HG02759 (cell line): ENCODE results near the gene FAM20A.

Experiments
- ATAC-seq: cut with Tn5 transposase; IDR thresholded peaks from one replicate; pipeline ENCODE4 v1.9.1; 2021; ENCODE audit warnings: mild to moderate bottlenecking, moderate library complexity; ENCODE audit not compliant: unreplicated experiment

The FAM20A gene

DNA sequence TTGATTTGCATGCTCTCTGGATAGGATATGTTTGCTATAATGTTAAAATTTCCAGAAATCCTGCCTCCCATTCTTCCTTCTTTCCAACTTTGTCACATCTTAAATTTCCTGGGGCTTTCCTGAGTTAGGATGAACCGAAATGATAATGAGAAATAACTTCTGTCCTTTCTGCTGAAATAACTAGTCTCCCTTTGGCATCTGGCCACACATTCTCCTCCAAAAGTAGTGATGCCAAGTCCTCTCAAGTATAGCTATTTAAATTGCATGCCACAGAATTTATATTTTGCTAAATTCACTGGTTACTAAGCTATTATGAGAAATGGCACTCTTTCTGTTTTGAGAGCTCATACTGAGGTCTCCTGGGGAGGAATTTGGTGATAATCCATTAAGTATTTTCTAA lies 30.6 kb downstream of the FAM20A start:
- no peak for ATAC-seq

DNA sequence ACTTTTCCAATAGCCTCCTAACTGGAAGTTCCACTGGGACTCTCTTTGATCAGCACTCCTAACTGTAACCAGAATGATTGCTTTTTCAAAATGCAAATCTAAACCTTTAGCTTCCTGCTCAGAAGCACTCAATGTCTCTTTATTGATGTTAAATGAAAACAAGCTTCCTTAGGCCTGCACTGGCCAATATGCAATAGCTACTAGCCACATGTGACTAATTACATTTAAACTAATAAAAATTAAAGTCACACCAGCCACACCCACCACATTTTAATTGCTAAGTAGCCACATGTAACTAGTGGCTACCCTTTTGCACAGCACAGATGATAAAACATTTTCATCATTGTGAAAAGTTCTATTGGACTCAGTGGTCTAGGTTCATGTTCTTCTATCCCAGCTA lies 31.8 kb downstream of the FAM20A start:
- no peak for ATAC-seq

DNA sequence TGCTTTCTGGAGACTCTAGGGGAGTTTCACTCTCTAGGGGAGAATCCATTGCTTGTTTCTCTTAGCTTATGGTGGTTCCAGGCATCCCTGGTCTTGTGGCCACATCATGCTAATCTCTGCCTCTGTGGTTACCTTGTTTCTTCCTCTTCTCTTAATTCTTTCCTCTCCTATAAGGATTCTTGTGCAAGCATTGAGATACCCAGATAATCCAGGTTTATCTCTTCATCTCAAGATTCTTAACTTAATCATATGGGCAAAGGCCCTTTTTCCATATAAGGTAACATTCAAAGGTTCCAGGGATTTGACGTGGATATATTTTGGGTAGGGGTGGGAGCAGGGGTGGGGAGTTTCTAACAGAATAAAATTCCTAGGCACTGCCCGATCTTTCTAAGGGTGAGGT lies 32.6 kb downstream of the FAM20A start:
- ATAC-seq: no peak

DNA sequence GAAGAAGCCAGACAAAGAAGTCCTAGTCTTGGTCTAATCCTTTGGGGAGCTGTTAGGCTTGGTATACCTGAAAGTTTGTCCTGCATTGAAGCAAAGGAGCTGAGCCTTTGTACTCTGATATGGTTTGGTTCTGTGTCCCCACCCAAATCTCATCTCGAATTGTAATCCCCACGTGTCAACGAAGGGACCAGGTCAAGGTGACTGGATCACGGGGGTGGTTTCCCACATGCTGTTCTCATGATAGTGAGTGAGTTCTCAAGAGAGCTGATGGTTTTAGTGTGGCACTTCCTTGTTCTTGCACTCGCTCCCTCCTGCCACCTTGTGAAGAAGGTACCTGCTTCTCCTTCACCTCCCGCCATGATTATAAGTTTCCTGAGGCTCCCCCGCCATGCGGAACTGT lies 33.6 kb downstream of the FAM20A start:
- ATAC-seq: no peak

DNA sequence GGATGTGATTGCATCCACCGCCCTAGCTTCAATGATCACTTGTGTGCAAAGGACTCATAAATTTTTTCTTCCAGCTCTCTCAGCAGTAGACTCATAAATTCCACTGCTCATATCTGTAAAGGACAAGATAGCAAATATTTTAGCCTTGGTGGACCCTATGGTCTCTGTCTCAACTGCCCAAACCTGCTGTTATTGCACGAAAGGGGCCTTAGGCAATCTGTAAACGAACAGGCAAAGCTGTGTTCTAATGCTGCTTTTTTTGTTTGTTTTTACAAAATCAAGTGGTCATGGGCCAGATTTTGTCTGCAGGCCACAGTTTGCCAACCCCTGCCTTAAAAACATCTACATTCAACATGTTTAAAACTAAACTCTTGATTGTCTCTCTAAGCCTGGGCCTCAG lies 34.1 kb downstream of the FAM20A start:
- no peak for ATAC-seq

DNA sequence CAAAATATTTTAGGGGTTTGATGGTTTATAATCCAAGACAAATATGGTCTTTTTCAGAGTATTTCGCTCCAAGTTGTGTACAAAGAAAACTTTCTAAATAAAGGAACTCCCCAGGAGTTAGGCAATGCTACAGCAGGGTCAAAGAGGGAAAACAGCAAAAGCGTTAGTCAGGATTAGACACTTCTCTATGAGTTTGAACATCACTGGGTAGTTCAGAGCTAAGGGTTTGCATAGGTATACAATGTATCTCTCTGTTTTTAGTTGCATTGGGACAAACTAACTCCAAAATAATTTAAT lies 34.8 kb downstream of the FAM20A start:
- ATAC-seq: no peak

DNA sequence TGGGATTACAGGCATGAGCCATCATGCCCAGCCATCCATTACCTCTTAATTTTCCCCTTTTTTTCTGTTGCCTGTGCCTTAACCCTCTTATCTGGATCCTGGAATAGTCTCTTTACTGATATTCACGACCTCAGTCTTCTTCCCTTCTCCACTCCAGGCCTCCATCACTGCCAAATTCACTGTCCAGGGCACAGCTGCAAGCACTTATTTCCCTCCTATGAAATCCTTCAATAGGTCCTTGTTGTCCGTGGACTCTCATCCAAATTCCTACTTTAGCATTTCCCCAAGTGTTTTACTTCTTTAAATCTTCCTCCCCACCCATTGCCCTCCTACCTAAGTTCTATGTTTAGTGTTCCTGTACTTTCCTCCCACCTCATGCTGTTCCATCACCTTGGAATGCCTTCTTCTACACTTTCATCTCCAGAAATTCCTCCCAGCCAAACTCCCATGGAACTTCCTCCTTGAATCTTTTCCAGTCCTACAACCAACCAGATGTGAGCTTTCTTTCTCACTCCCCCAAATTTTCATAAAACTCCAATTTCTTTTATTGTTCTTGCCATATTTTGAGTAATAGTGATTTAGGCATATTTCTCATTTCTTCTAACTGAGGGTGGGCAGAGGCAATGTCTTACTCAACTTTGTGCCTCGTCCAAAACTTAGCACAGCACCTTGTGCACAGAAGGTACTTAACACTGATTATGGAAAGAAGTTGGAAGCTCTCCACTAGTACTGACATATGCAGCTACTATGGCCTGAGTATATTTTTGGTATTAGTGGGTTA lies 35.3 kb downstream of the FAM20A start:
- ATAC-seq: no peak

DNA sequence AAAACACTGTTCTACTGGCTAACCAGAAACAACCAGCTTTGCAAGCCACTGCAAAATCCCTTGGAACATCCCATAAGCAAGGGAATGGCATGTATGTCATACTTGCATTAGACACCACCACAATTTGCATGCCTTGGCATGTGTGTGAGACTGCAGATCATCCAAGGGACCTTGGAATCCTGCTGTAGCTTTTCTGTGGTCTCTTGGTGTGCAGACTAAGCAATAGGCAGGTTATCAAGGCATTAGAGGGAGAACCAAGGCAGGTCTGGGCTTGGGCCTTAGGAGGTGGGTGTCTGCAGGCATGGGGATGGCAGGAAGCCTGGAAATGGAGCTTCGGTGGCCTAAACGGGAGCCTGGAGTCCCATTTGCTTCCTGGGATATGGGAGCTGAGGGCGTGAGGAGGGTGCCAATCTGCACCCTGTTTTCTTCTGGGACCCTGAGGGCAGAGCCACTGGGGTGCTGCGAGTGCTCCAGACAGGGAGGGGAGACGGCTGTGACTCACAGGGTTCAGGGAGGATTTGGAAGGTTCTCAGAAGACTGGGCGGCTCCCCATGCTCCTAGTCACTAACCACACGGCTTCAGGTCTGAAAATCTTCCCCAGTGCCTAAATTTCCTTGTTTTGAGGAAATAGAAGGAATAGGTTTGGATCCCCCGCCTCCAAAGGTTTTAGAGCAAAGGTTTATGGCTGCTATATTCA lies 36.6 kb downstream of the FAM20A start:
- ATAC-seq: no peak

DNA sequence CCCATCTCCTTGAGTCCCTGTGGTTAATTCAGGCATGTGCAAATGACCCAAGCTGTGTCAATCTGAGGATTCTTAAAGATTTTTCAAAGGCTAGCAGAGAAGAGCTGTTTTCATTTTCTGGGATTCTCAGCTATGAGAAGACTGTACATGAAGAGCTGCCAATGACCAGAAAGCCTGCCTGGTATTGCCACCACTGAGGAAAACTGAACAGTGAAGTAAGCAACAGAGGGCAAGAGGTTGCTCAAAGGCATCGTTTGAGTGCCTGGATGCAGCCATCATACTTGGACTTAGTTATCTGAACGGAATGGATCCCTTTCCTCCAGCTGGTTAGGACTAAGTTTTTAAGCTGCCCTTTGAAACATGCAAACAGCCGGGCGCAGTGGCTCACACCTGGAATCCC lies 38.4 kb downstream of the FAM20A start:
- no peak for ATAC-seq

DNA sequence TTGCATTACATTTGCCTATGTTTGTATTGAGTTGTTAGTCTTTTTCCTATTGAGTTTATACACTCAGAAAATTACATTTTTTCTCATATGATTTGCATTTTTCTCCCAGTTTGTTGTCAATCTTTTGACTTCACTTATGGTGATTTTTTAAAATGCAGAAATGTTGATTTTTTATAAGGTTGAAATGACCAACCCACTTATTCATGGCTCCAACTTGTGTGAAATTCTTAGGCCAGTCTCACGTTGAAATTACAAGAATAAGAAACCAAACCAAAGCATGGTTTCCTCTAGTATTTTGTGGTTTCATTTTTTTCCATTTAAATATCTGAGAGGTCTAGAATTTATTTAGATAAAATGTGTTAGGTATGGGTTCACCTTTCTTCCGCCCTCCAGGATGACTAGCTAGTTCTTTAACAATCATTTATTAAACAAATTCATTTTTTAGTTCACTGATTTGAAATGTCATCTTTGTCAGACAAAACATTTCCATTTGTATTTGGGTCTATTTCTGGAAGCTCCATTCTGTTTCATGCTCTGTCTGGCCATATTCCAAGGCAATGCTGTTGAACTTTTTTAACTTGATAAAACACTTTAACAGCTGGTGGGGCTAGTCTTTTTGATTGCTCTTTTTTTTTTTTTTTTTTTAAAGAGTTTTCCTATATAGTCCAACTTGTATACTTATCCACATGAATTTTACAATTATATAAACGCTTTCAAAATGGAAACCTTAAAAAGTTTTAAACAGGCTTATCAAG lies 40.0 kb downstream of the FAM20A start:
- no peak for ATAC-seq

DNA sequence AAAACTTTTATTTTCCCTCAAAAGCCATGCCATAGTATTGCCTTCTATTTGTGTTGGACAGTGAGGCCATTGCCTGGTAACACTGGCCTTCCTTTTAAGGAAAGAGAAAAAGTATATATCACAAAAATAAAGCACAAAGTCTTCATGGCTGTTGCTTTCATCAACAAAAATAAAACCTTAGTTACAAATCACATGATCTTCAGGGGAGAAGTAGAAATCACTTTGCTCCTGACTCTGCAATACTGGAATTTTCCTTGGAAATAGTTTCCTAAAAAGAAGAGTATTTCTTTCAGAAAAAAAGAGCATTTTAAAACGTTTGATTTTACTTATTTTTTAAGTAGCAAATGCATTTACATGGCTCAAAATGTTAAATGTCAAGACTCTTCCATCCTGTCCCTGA lies 41.9 kb downstream of the FAM20A start:
- ATAC-seq: no peak

DNA sequence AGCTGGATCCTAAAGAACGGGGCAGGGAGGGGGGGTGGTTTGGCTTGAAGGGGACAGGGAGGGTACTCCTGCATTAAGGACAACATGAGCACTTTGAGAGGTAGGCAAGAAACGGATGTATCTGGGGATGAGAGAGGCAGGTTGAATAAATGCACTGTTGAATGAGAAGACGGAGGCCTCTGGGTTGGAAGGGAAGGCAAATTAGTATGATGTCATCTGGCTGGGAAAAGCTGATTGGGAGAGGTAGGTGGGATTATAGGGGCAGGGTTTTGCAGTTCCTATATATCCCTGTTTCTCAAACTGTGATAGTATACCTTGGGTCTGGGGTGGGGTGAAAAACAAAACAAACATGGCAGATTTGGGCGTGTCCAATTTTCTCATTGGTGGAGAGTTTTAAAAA lies 44.6 kb downstream of the FAM20A start:
- ATAC-seq: no peak

DNA sequence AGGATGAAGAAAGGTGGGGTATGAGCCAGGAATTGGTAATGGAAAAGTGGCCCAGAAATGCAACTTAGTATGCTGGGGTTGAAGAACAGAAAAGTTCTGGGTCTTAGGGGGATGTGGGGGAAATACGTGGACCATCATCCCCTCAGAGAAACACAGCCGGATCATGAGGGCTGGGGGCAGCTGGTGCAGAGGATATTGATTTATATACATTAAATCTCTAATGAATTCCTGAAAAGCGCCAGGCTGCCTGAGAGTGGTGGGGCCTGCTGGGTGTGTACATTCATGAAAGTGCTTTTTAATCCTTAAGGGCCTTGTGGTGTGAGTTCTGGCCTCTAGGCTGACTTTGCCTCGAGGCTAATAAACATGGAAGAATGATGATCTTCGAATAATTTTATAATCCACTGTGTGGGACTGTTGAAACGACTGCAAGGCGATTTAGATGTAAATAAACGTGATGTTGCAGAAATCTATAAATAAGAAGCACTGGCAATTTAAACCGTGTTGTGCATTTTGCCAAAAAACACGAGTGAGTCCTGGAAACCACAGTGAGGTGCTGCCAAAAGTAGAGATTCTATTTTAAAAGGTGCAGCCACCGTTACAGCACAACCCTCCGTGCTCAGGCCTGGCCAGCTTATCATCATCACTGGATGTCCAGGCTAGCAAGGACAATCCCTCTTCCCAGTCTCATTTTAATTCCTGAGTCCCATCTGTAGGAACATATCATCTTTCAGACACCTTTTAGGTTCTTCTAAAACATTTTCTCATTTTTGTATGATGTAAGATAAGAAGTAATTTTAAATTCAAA lies 56.9 kb downstream of the FAM20A start:
- ATAC-seq: no peak

DNA sequence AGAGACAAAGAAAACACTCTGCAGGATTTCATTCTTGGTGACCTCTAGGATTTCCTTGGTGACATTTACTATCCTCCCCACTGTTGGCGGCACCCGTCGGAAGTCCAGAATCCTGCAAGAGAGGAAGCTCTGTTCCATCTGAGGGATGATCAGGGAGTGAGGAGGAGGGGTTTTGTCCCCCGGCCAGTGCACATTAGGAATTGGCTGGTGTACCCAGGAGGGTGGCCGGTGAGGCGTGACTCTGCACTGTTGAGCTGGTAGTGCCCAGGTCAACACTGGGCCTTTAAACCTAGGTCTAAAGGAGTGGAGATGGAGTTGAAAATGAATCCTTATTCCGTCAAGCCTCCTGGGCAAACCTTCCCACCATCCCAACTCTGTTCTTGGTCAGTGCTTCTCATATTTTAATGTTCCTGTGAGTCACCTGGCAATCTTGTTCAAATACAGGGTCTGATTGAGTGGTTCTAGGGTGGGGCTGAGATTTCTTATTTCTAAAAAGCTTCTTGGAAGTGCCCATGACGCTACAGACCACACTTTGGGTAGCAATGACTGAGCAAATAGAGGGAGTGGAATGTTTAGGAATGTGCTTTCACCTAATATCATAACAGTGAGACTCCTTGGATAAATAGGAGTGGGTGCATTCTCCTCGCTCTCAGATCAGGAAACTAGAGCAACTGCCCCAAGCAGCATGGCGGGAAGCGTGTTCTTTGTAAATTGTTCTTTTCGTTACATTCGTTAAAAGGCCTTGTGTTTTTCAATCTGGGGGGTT lies 58.3 kb downstream of the FAM20A start:
- no peak for ATAC-seq

DNA sequence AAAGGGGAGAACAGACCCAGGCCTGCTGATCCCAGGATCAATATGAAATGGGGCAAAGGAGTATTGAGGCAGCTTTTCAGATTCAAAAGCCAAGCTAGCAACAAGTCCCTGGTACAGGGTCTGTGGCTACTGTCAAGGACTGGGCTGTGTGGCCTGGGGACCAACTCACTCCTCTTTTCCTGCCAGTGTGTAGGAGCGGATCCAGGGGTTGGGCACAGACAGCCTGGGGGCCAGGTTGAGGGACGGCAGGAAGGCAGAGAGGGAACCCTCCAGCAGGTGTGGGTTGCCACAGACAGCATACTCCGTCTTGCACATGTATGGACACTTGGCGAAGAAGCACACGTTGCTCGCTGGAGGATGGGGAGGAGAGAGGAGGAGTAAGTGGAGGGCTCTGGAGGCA lies 59.4 kb downstream of the FAM20A start:
- ATAC-seq: no peak

DNA sequence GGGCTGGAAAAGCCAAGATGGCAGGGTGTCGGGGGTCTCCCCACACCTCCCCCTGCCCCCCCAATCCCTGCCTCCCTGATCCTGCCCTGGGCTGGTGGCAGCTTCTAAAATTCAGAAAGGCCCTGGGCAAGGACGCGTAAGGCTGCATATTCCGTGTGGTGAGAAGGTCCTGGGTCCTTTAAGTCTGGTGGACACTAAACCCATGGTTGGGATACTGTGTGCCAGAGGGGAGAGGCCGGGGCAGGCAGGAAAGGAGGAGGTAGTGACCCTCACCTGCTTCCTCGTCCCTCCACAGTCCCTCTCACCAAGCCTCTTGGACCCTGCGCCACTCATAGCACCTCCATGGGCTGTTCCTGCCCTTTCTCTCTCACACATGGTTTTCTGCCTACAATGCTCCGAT lies 60.2 kb downstream of the FAM20A start:
- no peak for ATAC-seq

DNA sequence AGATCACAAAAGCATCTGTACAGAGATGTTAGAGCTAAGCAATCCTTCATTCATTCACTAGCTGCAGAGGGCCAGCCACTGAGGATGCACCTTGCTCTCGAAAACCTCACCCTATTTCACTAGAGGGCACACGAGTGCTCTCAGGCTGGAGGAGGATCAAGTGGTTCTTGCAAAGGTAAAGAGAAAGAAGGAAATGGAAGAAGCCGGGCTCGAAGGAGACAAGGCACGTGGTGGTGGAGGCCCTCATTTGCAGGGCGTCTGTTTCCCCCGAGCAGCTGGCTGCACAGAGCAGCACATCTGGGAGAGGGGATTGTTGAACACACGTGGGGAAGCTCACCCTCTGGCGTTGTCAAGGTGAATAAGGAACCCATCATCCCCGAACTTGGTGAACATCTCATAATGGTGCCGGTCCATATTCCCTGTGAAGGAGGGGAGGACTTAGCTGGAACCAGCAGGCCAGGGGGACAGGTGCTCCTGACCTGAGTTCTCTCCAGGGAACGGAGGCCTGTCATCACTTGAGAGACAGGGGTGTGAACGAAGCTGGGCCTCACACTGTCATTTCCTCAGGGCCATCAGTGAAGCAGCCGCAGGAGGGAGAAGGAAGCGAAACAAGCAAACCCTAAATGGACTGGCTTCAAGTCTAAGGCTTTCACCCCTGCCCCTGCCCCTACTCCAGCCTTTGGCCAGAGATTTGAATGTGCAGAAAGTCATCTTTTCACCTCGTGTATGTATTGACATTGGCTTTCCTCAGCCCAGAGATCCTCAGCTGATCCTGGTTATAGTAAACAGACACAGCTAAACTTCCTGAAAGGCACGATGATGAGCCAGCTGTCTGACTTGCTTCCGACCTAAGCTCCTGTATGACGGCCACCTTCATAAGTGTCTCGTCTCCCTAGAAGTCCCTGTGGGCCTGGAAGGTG lies 61.4 kb downstream of the FAM20A start:
- ATAC-seq: no peak

DNA sequence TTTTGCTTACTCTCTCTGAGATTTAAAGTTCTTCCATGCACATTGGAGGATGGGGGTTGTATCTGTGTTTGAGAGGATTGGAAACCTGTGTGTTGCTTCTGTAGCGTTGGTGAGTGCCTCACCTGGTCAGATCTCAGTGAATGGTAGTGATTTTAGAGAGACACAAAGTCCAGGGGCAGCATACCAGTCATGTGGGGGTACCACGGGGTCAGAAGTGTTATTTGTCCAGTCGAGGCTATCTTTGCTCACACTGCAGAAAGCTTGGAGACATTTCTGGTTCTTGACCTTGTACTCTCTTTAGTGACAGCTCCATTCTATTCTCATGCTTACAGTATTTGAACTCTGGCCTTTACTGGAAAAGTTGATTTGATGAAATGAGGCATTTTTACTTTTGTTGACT lies 65.2 kb downstream of the FAM20A start:
- ATAC-seq: no peak

DNA sequence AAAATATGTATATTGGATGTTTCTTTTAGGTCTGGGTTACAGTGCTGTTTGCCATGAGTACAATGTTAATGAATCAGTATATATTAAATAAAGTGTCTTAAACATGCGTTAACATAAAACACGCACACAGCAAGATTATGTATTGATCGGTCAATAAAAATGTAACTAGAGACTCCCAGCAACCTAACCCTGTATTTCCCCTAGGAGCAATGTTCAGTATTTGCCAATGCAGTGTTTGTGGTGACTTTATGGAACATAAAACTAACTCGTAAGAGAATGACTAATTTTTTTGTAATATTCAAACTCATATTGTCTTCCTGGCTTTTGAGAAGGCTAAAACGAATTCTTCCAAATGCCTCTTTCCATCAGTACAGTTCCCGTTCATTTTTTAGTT lies 66.5 kb downstream of the FAM20A start:
- no peak for ATAC-seq
